Measurements from ENCODE around the gene AXDND1. TPM values are rescaled to one million over a fixed set of nuclear protein-coding genes. Genes with fewer than 3 reads are reported as not detected.

The AXDND1 gene
- polyA plus RNA-seq, 1 donor from 2014 or later = 1.1 TPM

- H3K27me3 ChIP-seq (ENCODE audit: insufficient read depth, low read depth, low read length) = no peaks in the 10 kb centered on the region
- TF ChIP-seq RAD21 (conservative IDR thresholded peaks at IDR 0.05) = no peak
- no peak for TF ChIP-seq TAF1 (IDR thresholded peaks at IDR 0.05; ENCODE audit: low read depth)
- TF ChIP-seq SMC3 (conservative IDR thresholded peaks at IDR 0.05; ENCODE audit: poor library complexity) = no peak
- H3K4me2 ChIP-seq (ENCODE audit: low read length) = no peak overlapping the region
- H4K20me1 ChIP-seq (ENCODE audit: insufficient read depth) = no peaks in the 10 kb centered on the region
- H3K4me3 ChIP-seq (ENCODE audit: low read length) = no peak overlapping the region
- no peaks in the 10 kb centered on the region for H3K79me2 ChIP-seq (replicated peaks; ENCODE audit: insufficient read depth, low read length)
- no peak overlapping the region for H2AFZ ChIP-seq (ENCODE audit: low read depth, low read length)
- H3K27ac ChIP-seq (ENCODE audit: low read length) = no peak overlapping the region
- H3K9ac ChIP-seq (ENCODE audit: low read length) = no peak overlapping the region
- H3K9me2 ChIP-seq (ENCODE audit: insufficient read depth, low read length) = no peaks in the 10 kb centered on the region
- H3F3A ChIP-seq (ENCODE audit: insufficient read depth, low read length, poor library complexity, severe bottlenecking) = no peaks in the 10 kb centered on the region
- H3K36me3 ChIP-seq (ENCODE audit: insufficient read depth, low read length) = no peaks in the 10 kb centered on the region
- H3K9me3 ChIP-seq (ENCODE audit: low read length) = no peaks in the 10 kb centered on the region
Observed at GRCh38 chr1:179550746-179551682, 185.2 kb downstream of the AXDND1 start.

- H3K27ac ChIP-seq (ENCODE audit: low read length) = no peak overlapping the region
- H3K27me3 ChIP-seq (ENCODE audit: insufficient read depth, low read depth, low read length) = no peaks in the 10 kb centered on the region
- no peaks in the 10 kb centered on the region for H3K9me3 ChIP-seq (ENCODE audit: low read length)
- no peaks in the 10 kb centered on the region for H3K79me2 ChIP-seq (replicated peaks; ENCODE audit: insufficient read depth, low read length)
- H3K9ac ChIP-seq (ENCODE audit: low read length) = no peak overlapping the region
- no peaks in the 10 kb centered on the region for H3K36me3 ChIP-seq (ENCODE audit: insufficient read depth, low read length)
- no peaks in the 10 kb centered on the region for H3F3A ChIP-seq (ENCODE audit: insufficient read depth, low read length, poor library complexity, severe bottlenecking)
- TF ChIP-seq REST (IDR thresholded peaks at IDR 0.05; ENCODE audit: borderline replicate concordance) = no peak
- TF ChIP-seq SMC3 (conservative IDR thresholded peaks at IDR 0.05; ENCODE audit: poor library complexity) = no peak
- no peak for TF ChIP-seq MXI1 (conservative IDR thresholded peaks at IDR 0.05; ENCODE audit: poor library complexity, severe bottlenecking)
- no peak for TF ChIP-seq CTCF (IDR thresholded peaks at IDR 0.05; ENCODE audit: poor library complexity, severe bottlenecking)
- no peak for TF ChIP-seq EZH2 (IDR thresholded peaks at IDR 0.05; ENCODE audit: borderline replicate concordance, insufficient read depth, low read length, poor library complexity, severe bottlenecking)
- no peak for TF ChIP-seq RAD21 (conservative IDR thresholded peaks at IDR 0.05)
- TF ChIP-seq POLR2AphosphoS5 (IDR thresholded peaks at IDR 0.05) = no peak
- no peak for TF ChIP-seq EP300 (conservative IDR thresholded peaks at IDR 0.05; ENCODE audit: poor library complexity, severe bottlenecking)
- H3K4me2 ChIP-seq (ENCODE audit: low read length) = no peak overlapping the region
- no peak overlapping the region for H3K4me3 ChIP-seq (ENCODE audit: low read length)
- H3K9me2 ChIP-seq (ENCODE audit: insufficient read depth, low read length) = no peaks in the 10 kb centered on the region
- no peak overlapping the region for H2AFZ ChIP-seq (ENCODE audit: low read depth, low read length)
- H4K20me1 ChIP-seq (ENCODE audit: insufficient read depth) = no peaks in the 10 kb centered on the region
Observed at GRCh38 chr1:179554427-179554826, 188.7 kb downstream of the AXDND1 start.

Data from neural cell (in vitro differentiated cells).